Measurements from ENCODE around the gene GPR146.

GPR146 gene

GRCh38 chr7:1087465-1087814 lies 43.1 kb downstream of the GPR146 start:
- H3K4me3 ChIP-seq (ENCODE audit: insufficient read depth, low read length, poor library complexity, severe bottlenecking), result no peak overlapping the region
- no peaks in the 10 kb centered on the region; the same call in 1 of the 2 replicates for H4K20me1 ChIP-seq (ENCODE audit: low read depth, low read length)
- H3K4me2 ChIP-seq (ENCODE audit: low read depth, low read length, poor library complexity, severe bottlenecking), result peak overlapping the region; percentile 45
- H3F3A ChIP-seq (ENCODE audit: insufficient read depth), result peaks cover 9% of the 10 kb centered on the region
- no peaks in the 10 kb centered on the region for H3K27me3 ChIP-seq (ENCODE audit: low read length)
- no peaks in the 10 kb centered on the region for H3K9me2 ChIP-seq (replicated peaks; ENCODE audit: insufficient read depth, low read length)
- no peak overlapping the region for H3K27ac ChIP-seq (ENCODE audit: low read depth, low read length)
- H3K79me2 ChIP-seq (ENCODE audit: insufficient read depth, low read length), result no peaks in the 10 kb centered on the region
- H2AFZ ChIP-seq (ENCODE audit: low read depth, low read length, severe bottlenecking), result no peak overlapping the region
- no peaks in the 10 kb centered on the region for H3K9me3 ChIP-seq (ENCODE audit: insufficient read depth, low read length)
- TF ChIP-seq EZH2phosphoT487 (conservative IDR thresholded peaks at IDR 0.05; ENCODE audit: low read length) (no peak), CTCF (IDR thresholded peaks at IDR 0.05; ENCODE audit: insufficient read depth, low read length, poor library complexity, severe bottlenecking) (no peak)
- H3K36me3 ChIP-seq (ENCODE audit: low read length), result no peaks in the 10 kb centered on the region
- peak overlapping the region; percentile 12; the same call in 1 of the 2 replicates for H3K9ac ChIP-seq (ENCODE audit: low read length)

GRCh38 chr7:1087952-1088920 lies 43.9 kb downstream of the GPR146 start, which contains the start of gene GPER1:
GPER1 (plus strand) TSS chr7:1088113; CDS start chr7:1091729, 3,616 bp downstream.
- Histone ChIP-seq H3K9me3 (ENCODE audit: insufficient read depth, low read length) (no peaks in the 10 kb centered on the region), H4K20me1 (ENCODE audit: low read depth, low read length) (no peaks in the 10 kb centered on the region; the same call in 1 of the 2 replicates), H3K27me3 (ENCODE audit: low read length) (no peaks in the 10 kb centered on the region), H3K4me2 (ENCODE audit: low read depth, low read length, poor library complexity, severe bottlenecking) (peak within 1 kb of the TSS; percentile 45), H3K36me3 (ENCODE audit: low read length) (no peaks in the 10 kb centered on the region), H2AFZ (ENCODE audit: low read depth, low read length, severe bottlenecking) (no peak within 1 kb of the TSS), H3F3A (ENCODE audit: insufficient read depth) (peaks cover 9% of the 10 kb centered on the region), H3K27ac (ENCODE audit: low read depth, low read length) (0 out of 2 replicates have a peak within 1 kb of the TSS, but pooled peaks have one; percentile 55), H3K4me3 (ENCODE audit: insufficient read depth, low read length, poor library complexity, severe bottlenecking) (no peak within 1 kb of the TSS), H3K9ac (ENCODE audit: low read length) (peak within 1 kb of the TSS; percentile 12; the same call in 1 of the 2 replicates), H3K9me2 (replicated peaks; ENCODE audit: insufficient read depth, low read length) (no peaks in the 10 kb centered on the region), H3K79me2 (ENCODE audit: insufficient read depth, low read length) (no peaks in the 10 kb centered on the region)
- TF ChIP-seq EZH2phosphoT487 (conservative IDR thresholded peaks at IDR 0.05; ENCODE audit: low read length) (no peak), CTCF (IDR thresholded peaks at IDR 0.05; ENCODE audit: insufficient read depth, low read length, poor library complexity, severe bottlenecking) (no peak)

- no peak overlapping the region for H3K9ac ChIP-seq (ENCODE audit: low read length)
- H2AFZ ChIP-seq (ENCODE audit: low read depth, low read length, severe bottlenecking), result no peak overlapping the region
- no peak for TF ChIP-seq CTCF (IDR thresholded peaks at IDR 0.05; ENCODE audit: insufficient read depth, low read length, poor library complexity, severe bottlenecking)
- no peak for TF ChIP-seq EZH2phosphoT487 (conservative IDR thresholded peaks at IDR 0.05; ENCODE audit: low read length)
- no peak overlapping the region for H3K27ac ChIP-seq (ENCODE audit: low read depth, low read length)
- H3K79me2 ChIP-seq (ENCODE audit: insufficient read depth, low read length), result no peaks in the 10 kb centered on the region
- H3K9me3 ChIP-seq (ENCODE audit: insufficient read depth, low read length), result no peaks in the 10 kb centered on the region
- H3K4me2 ChIP-seq (ENCODE audit: low read depth, low read length, poor library complexity, severe bottlenecking), result no peak overlapping the region
- no peaks in the 10 kb centered on the region for H3K27me3 ChIP-seq (ENCODE audit: low read length)
- no peaks in the 10 kb centered on the region for H3K9me2 ChIP-seq (replicated peaks; ENCODE audit: insufficient read depth, low read length)
- H3K4me3 ChIP-seq (ENCODE audit: insufficient read depth, low read length, poor library complexity, severe bottlenecking), result no peak overlapping the region
- H4K20me1 ChIP-seq (ENCODE audit: low read depth, low read length), result no peaks in the 10 kb centered on the region; the same call in 1 of the 2 replicates
- no peaks in the 10 kb centered on the region for H3K36me3 ChIP-seq (ENCODE audit: low read length)
- peaks cover 9% of the 10 kb centered on the region for H3F3A ChIP-seq (ENCODE audit: insufficient read depth)
Measured at GRCh38 chr7:1090236-1090635, 45.9 kb downstream of the GPR146 start.
